ENCODE results near the gene ZBTB16.

Gene ZBTB16

GRCh38 chr11:114083391-114084252 is 24.1 kb downstream of the ZBTB16 start:
- no peak for DNase-seq (ENCODE audit: low read depth)

DNA sequence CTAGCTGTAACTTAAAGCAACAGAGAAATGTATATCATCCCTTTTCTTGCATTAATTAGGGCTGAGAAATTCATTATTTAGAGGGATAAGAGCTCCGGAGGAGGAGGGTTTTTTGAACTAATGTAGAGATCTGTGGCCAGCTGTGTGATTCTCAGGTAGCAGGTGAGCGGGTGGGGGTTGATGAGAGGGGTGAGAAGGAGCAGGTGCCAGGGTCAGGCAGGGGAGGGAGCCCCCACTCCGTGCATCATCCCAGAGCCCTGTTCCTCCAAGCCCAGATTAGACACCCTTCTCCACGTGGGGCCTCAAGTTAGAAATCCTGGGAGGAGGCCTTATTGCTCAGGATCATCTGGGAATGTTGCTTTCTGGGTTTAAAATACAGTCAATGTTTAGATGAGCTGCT is 24.9 kb downstream of the ZBTB16 start:
- DNase-seq (ENCODE audit: low read depth): no peak

DNA sequence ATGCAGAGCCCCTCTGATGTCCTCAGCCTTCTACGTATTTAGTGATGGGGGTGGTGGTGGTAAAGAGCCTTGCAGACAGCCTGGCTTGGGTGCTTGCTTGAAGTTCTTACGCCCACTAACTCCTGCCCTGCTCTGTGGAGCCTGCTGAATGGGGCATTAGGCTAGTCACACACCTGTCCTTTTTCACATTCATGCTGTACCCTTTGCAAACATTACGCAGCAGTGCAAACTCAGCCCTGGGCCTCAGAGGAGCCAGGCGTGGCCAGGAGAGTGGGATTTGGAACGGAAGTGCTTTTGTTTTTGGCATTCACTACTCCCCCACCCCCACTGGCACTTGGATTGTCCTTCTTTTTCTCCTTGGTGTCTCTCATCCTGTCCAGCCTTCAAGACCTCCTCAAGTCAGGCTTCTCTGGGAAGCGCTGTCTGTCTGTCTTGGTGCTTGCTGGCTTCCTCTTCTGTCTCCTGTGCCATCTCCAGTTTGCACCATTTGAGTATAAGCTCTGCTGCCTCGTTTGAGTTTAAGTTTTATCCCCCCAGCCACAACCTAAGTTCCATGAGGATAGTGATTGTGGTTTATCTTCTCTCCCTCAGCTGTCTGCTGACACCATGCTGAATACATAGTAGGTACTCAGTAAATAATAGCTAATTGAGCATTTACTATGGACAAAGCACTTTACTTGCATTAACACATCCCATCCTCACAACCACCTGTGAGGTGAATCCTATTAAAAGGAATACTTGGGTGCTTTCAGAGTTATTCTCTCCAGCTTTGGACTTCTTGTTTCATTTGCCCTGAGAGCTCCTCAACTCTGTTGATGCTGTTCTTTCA is 26.7 kb downstream of the ZBTB16 start:
- DNase-seq (ENCODE audit: low read depth): no peak

GRCh38 chr11:114087025-114087424 is 27.5 kb downstream of the ZBTB16 start:
- DNase-seq (ENCODE audit: low read depth): no peak

- DNase-seq (ENCODE audit: low read depth): no peak
These were observed 28.7 kb downstream of the ZBTB16 start for GRCh38 chr11:114088216-114088615.

- DNase-seq (ENCODE audit: low read depth): no peak
These were observed 29.3 kb downstream of the ZBTB16 start for GRCh38 chr11:114088836-114089235.

- DNase-seq (ENCODE audit: low read depth): no peak
These were observed 30.2 kb downstream of the ZBTB16 start for GRCh38 chr11:114089748-114090147.

GRCh38 chr11:114090225-114090910 is 30.9 kb downstream of the ZBTB16 start:
- no peak for DNase-seq (ENCODE audit: low read depth)

DNA sequence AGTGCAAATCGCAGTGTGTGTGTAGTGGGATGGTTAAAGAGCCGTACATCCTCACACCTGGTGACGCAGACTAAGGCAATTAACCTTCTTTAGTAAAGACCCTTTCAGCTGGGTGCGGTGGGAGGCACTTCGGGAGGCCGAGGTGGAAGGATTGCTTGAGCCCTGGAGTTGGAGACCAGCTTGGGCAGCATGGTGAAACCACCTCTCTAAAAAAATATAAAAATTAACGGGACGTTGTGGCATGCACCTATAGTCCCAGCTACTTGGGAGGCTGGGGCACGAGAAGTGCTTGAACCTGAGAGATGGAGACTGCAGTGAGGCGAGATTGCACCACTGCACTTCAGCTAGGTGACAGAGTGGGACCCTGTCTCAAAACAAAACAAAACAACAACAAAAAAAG is 31.5 kb downstream of the ZBTB16 start:
- no peak for DNase-seq (ENCODE audit: low read depth)

DNA sequence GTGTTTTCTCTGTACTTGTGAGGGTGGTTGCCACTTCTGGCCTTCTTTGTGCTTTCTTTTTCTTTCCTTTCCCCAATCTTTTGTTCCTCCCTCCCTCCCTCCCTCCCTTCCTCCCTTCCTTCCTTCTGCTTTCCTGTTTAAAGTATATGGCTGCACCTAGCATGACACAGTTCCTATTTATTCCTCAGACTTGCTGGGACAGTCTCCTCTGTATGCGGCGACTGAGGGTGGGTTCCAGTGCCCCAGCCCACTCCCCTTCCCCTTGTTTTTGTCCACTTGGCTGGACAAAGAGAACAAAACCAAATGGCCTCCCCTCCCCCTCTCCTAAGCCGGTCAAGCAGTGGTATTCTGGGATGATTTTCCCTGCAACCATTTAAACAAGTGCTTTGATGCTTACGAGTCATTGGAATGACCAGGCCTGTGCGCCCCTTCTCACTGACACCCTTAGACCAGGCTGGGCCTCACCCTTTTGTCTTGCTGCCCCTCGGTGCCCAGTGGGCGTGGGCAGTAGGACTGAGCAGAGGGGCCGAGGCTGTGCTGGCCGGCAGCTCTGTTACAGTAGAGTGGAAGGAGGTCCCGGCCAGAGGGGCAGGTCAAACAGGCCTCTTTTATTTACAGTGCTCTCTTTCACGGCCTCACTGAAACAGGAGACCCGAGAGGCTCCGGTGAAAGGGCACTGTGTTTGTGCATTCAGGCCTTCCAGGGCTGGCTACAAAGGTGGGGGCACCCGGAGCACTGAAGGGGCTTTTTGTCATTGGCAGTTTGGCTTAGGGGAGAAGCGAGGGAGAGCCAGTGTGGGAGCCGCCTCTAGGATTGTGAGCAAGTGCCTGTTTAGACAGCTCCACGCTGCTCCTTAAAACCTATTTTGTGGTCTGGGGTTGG is 32.2 kb downstream of the ZBTB16 start:
- no peak for DNase-seq (ENCODE audit: low read depth)

GRCh38 chr11:114092478-114092877 is 33.0 kb downstream of the ZBTB16 start:
- no peak for DNase-seq (ENCODE audit: low read depth)

DNA sequence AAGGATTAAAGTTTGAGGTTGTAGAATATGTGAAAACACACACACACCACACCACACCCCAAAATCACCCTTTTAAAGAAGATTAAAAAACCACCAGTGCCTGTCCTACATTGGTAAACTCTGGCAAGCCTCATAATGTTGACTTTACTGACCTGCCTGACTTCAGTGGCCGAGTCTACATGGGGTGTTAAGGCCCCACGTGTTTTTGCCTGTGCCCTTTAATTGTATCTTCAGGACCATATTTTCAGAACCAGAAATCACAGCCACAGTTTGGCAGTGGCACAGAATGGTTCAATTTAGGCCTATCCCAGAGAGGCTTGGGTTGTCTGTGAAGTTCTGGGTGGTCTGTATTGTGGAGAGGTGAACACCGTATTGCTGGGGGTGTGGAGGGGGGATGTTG is 33.4 kb downstream of the ZBTB16 start:
- no peak for DNase-seq (ENCODE audit: low read depth)

GRCh38 chr11:114094516-114094915 is 35.0 kb downstream of the ZBTB16 start:
- no peak for DNase-seq (ENCODE audit: low read depth)

DNA sequence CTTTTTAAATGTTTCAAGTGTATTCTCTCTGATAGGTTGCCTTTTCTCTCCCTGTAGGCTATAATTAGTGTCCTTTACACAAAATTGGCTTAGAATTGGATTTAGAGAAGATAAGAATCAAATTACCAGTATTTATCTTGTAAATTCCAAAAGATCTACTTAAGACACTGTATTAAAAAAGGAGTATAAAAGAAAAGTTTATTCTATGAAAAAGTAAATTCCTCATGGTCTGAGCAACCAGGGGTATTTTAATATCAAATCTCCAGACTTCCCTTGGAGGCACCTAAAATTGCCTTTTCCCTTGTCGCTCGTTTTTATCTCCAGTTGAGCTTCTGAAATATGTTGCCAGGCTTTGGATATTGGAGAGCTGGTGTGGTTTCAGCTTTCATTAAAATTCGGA is 36.4 kb downstream of the ZBTB16 start:
- DNase-seq (ENCODE audit: low read depth): no peak

GRCh38 chr11:114097832-114098231 is 38.3 kb downstream of the ZBTB16 start:
- no peak for DNase-seq (ENCODE audit: low read depth)

- DNase-seq (ENCODE audit: low read depth): no peak
These were observed 39.4 kb downstream of the ZBTB16 start for GRCh38 chr11:114098927-114099326.

- no peak for DNase-seq (ENCODE audit: low read depth)
These were observed 40.1 kb downstream of the ZBTB16 start for GRCh38 chr11:114099392-114100178.

- DNase-seq (ENCODE audit: low read depth): no peak
These were observed 43.7 kb downstream of the ZBTB16 start for GRCh38 chr11:114102993-114103896.

DNA sequence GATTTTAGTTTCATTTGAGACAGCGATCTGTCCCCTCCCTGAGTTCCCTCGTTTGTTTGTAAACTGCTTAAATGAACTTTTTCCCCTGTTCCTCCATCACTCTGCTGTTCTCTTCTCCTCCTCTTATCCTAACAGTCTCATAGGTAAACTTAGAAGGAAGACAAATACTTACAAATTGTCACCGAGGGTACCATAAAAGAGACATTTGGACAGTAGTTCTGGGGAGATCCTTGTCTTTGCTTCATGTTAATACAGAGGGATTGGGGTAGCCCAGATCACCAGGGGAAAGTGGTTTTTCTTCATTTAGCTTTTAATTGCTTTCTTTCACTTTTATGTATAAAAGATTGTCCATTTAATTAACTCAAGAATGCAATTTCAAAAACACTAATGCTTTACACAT is 46.1 kb downstream of the ZBTB16 start:
- no peak for DNase-seq (ENCODE audit: low read depth)

GRCh38 chr11:114106047-114106446 is 46.5 kb downstream of the ZBTB16 start:
- no peak for DNase-seq (ENCODE audit: low read depth)
